Measurements from ENCODE around the gene ATP10D.

GRCh38 chr4:47553329-47554125, 68.5 kb downstream of the ATP10D start:
- TF ChIP-seq CTCF (IDR thresholded peaks at IDR 0.05) = no peak
- TF ChIP-seq POLR2A (IDR thresholded peaks at IDR 0.05) = no peak

Measured in testis (tissue), 2 donors.